Activated CD8-positive, alpha-beta T cell treated with anti-CD3 and anti-CD28 coated beads for 36 hours (primary cell): ENCODE results near the gene RAB6A. TPM values are rescaled to one million over a fixed set of nuclear protein-coding genes. Genes with fewer than 3 reads are reported as not detected.

Source experiments
- ATAC-seq: fragments of 200-7000 bp; cut with Tn5 transposase; one replicate; pipeline ENCODE4 v1.10.0; 2021; ENCODE audit warnings: mild to moderate bottlenecking, moderate library complexity
- CTCF ChIA-PET: fragments of 350-600 bp; sonication (Branson Sonifier 250); formaldehyde crosslinking; loops from one replicate; lab custom pipeline; 2021; ENCODE audit warnings: antibody characterized with exemption; lab: Charles Lee
- POLR2A ChIA-PET: fragments of 350-600 bp; sonication (Branson Sonifier 250); formaldehyde crosslinking; loops from one replicate; lab custom pipeline; 2021; ENCODE audit warnings: antibody characterized with exemption; lab: Charles Lee
- DNase-seq: peaks from one replicate; pipeline ENCODE4 v3.0.0-alpha.2; 2020
- H3K27ac Mint-ChIP-seq: one replicate; pipeline ENCODE4 v1.8.0; 2021; ENCODE audit warnings: mild to moderate bottlenecking, mixed read lengths
- H3K27me3 Mint-ChIP-seq: one replicate; pipeline ENCODE4 v1.8.0; 2021; ENCODE audit warnings: mixed read lengths
- H3K36me3 Mint-ChIP-seq: one replicate; pipeline ENCODE4 v1.8.0; 2021; ENCODE audit warnings: low read depth, mixed read lengths
- H3K4me1 Mint-ChIP-seq: one replicate; pipeline ENCODE4 v1.8.0; 2021; ENCODE audit warnings: low read depth, mixed read lengths
- H3K4me3 Mint-ChIP-seq: one replicate; pipeline ENCODE4 v1.8.0; 2021; ENCODE audit warnings: mild to moderate bottlenecking, moderate library complexity, mixed read lengths
- H3K9me3 Mint-ChIP-seq: one replicate; pipeline ENCODE4 v1.8.0; 2021; ENCODE audit warnings: mixed read lengths
- intact Hi-C: fragments of 100-400 bp; cut with micrococcal nuclease; formaldehyde crosslinking; loops from one replicate; pipeline ENCODE4 v1.10.0; 2022
- total RNA-seq, 2 experiments: library from RNA; stranded (reverse); gene quantifications; one replicate each; pipeline ENCODE4 v1.2.3, GENCODE V29; 2021
- TF ChIP-seq, protein P1 (sequence below): fragments of 200-600 bp; IDR thresholded peaks from one replicate; pipeline ENCODE4 v1.8.0; 2022; ENCODE audit warnings: antibody characterized with exemption, mild to moderate bottlenecking

Gene RAB6A
- total RNA-seq, 2 experiments from 2014 or later = 75.3 to 77.6 TPM

- Mint-ChIP-seq H3K27ac (no peak overlapping the region), H3K36me3 (no peaks in the 10 kb centered on the region), H3K27me3 (no peaks in the 10 kb centered on the region), H3K4me1 (no peaks in the 10 kb centered on the region), H3K9me3 (no peaks in the 10 kb centered on the region), H3K4me3 (no peak overlapping the region)
- no peak for ATAC-seq
- intact Hi-C loops = loop anchor here (5.0 kb wide), 1 partner anchor 312 kb away; no protein-coding TSS in a partner anchor
- POLR2A ChIA-PET = interaction anchor here (0.6 to 1.3 kb wide), 2 partner anchors 11 to 178 kb away, joined by 3 read pairs; no protein-coding TSS in a partner anchor
- TF ChIP-seq, protein P1, sequence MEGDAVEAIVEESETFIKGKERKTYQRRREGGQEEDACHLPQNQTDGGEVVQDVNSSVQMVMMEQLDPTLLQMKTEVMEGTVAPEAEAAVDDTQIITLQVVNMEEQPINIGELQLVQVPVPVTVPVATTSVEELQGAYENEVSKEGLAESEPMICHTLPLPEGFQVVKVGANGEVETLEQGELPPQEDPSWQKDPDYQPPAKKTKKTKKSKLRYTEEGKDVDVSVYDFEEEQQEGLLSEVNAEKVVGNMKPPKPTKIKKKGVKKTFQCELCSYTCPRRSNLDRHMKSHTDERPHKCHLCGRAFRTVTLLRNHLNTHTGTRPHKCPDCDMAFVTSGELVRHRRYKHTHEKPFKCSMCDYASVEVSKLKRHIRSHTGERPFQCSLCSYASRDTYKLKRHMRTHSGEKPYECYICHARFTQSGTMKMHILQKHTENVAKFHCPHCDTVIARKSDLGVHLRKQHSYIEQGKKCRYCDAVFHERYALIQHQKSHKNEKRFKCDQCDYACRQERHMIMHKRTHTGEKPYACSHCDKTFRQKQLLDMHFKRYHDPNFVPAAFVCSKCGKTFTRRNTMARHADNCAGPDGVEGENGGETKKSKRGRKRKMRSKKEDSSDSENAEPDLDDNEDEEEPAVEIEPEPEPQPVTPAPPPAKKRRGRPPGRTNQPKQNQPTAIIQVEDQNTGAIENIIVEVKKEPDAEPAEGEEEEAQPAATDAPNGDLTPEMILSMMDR = no peak
- DNase-seq = no peak
- CTCF ChIA-PET = interaction anchor here (1.0 to 7.0 kb wide), 7 partner anchors 38 to 357 kb away, joined by 3 to 198 read pairs (median 4); partner anchors contain the start of gene ARHGEF17
Measured at GRCh38 chr11:73663604-73664495, 97.0 kb downstream of the RAB6A start.

DNA sequence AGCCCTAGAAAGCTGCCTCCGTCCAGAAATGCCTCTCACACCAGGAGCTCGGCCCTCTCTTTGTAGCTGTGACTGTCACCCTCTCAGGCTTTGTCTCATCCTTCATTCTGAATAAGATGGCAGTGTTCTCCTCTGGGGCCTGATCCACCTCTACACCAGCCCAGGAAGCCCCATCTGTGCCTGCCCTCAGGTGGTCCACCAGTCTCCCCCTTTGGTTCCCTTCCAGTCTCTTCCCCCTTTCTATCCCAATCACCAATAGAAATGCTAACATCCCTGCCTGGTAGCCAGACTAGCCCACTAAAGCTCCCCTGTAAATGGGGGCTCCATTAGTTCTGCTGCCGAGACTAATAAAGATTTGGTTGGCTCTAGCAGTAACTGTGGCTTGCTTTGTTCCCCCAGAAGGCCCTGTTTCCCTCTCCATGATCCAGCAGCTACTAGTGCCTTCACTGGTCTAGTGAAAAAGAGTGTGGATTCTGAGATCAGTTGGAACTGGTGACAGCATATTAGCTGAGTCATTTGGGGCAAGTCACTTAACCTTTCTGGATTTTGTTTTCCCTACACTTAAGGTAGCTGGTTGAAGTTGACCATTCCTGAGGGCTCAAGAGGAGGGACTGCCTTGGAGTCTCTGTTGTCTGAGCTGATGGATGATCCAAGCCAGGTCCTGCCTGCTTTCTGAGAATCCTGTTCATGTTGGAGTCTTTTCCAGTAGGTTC, 98.3 kb downstream of the RAB6A start:
- CTCF ChIA-PET = interaction anchor here (1.0 to 7.0 kb wide), 13 partner anchors 14 to 356 kb away, joined by 3 to 198 read pairs (median 6); partner anchors contain the start of genes ARHGEF17 and PLEKHB1
- Mint-ChIP-seq H3K36me3 (no peaks in the 10 kb centered on the region), H3K4me1 (no peaks in the 10 kb centered on the region), H3K27ac (no peak overlapping the region), H3K4me3 (no peak overlapping the region), H3K27me3 (no peaks in the 10 kb centered on the region), H3K9me3 (no peaks in the 10 kb centered on the region)
- TF ChIP-seq, protein P1 = no peak
- intact Hi-C loops = loop anchor here (5.0 kb wide), 1 partner anchor 310 kb away; no protein-coding TSS in a partner anchor
- no peak for DNase-seq
- ATAC-seq = no peak
- POLR2A ChIA-PET = interaction anchor here (0.8 to 2.9 kb wide), 5 partner anchors 9 to 285 kb away, joined by 3 to 10 read pairs (median 3); no protein-coding TSS in a partner anchor

- TF ChIP-seq, protein P1 = peak; percentile 99
- no peaks in the 10 kb centered on the region for H3K4me1 Mint-ChIP-seq
- POLR2A ChIA-PET = interaction anchor here (0.5 to 2.9 kb wide), 8 partner anchors 13 to 284 kb away, joined by 3 to 14 read pairs (median 3); no protein-coding TSS in a partner anchor
- H3K27me3 Mint-ChIP-seq = no peaks in the 10 kb centered on the region
- no peaks in the 10 kb centered on the region for H3K36me3 Mint-ChIP-seq
- CTCF ChIA-PET = interaction anchor here (0.6 to 7.0 kb wide), 59 partner anchors 9 to 385 kb away, joined by 3 to 198 read pairs (median 4); partner anchors contain the start of genes ARHGEF17, FAM168A and PLEKHB1
- H3K27ac Mint-ChIP-seq = no peak overlapping the region
- no peaks in the 10 kb centered on the region for H3K9me3 Mint-ChIP-seq
- ATAC-seq (peak; percentile 94), DNase-seq (peak; percentile 87)
- peak overlapping the region; percentile 29 for H3K4me3 Mint-ChIP-seq
- intact Hi-C loops = loop anchor here (2.0 to 5.0 kb wide), 2 partner anchors 36 to 309 kb away; no protein-coding TSS in a partner anchor
Measured at GRCh38 chr11:73661035-73661628, 99.7 kb downstream of the RAB6A start.

DNA sequence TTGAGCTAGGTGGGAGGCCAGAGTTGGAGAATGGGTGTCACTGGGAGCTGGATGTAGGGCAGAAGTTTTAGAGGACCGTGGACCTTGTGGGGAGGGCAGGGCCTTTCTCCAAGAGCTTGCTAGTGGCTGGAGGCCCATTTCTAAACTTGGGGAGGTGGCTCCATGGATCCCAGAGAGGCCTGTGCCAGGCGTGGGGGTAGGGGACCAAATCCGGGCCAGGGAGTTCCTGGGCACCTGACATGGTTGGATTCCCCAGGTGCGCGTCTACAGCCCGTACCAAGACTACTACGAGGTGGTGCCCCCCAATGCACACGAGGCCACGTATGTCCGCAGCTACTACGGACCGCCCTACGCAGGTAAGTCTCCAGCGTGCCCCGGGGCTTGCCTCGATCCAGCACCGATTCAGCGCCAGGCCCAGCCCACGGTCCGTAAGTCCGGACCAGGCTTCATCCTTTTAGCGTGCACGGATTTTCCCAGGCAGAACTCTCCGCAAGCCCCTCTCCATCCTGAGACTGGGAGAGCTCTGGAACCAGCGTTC, 100.3 kb downstream of the RAB6A start:
- no peak overlapping the region for H3K27ac Mint-ChIP-seq
- no peak for DNase-seq
- CTCF ChIA-PET = interaction anchor here (0.6 to 7.0 kb wide), 50 partner anchors 9 to 386 kb away, joined by 3 to 198 read pairs (median 4); partner anchors contain the start of genes ARHGEF17, FAM168A and PLEKHB1

More for the DNA sequence above, 100.3 kb downstream of the RAB6A start:
- intact Hi-C loops = loop anchor here (2.0 to 5.0 kb wide), 2 partner anchors 36 to 308 kb away; no protein-coding TSS in a partner anchor
- Mint-ChIP-seq H3K4me3 (peak overlapping the region; percentile 29), H3K9me3 (no peaks in the 10 kb centered on the region), H3K27me3 (no peaks in the 10 kb centered on the region), H3K36me3 (no peaks in the 10 kb centered on the region), H3K4me1 (peaks cover 2% of the 10 kb centered on the region)
- TF ChIP-seq, protein P1 = no peak
- POLR2A ChIA-PET = interaction anchor here (0.7 to 2.9 kb wide), 4 partner anchors 13 to 938 kb away, joined by 3 to 14 read pairs (median 6); no protein-coding TSS in a partner anchor
- peak; percentile 40 for ATAC-seq
